HG03045 (cell line): Measurements from ENCODE around the gene LSP1.

Experiments
- ATAC-seq: cut with Tn5 transposase; IDR thresholded peaks from one replicate; pipeline ENCODE4 v1.9.1; 2021; ENCODE audit warnings: mild to moderate bottlenecking, moderate library complexity; ENCODE audit not compliant: unreplicated experiment

The LSP1 gene

GRCh38 chr11:1926156-1927025 lies 73.5 kb downstream of the LSP1 start:
- ATAC-seq: no peak

GRCh38 chr11:1927026-1927847 lies 74.4 kb downstream of the LSP1 start:
- ATAC-seq: no peak

DNA sequence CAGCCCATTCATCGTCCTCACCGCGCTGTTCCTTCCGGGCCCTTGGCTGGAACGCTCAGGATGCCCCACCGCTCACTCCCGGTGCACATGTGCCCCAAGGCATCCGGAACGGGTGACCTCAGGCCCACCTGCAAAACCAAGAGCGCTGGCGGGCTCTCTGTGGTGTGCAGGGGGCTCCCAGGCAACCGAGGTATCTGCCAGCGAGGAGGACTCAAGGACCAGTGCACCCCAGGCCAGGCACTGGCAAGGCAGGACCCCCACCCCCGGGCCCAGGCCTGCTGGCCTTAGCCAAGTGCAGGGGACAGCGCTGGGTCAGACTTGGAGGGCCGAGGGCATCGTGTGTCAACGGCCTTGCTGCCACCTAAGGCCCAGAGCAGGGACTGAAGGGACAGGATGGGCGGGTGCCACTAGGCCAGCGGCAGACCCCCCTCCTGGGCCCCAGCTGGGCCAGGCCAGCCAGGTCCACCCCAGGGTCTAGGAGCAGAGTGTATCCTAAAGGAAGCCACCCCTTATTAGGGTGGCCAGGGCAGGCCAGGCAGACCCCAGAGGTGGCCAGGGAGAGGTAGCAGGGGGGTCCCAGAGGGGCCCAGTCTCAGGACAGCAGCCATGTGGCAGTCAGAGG lies 75.1 kb downstream of the LSP1 start:
- ATAC-seq: no peak

DNA sequence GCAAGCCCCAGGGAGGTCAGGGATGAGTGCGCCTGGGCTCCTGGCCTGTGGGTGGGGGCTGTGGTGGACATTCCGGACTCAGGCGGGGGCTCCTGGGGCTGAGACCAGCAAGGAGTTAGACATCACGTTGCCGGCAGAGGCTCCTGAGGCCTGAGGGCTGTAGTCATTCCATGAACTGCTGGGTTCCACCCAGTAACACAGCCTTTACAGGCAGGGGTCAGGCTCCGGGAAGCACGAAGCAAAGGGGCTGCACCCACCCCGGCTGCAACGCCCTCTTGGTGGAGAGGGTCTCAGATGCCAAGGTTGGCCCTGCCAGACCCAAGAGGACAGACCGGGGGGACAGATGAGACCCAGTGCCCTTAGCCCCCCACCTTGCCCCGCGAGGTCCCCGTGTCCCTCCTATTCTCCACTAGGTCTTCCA lies 75.6 kb downstream of the LSP1 start:
- no peak for ATAC-seq

GRCh38 chr11:1928891-1929541 lies 76.1 kb downstream of the LSP1 start:
- no peak for ATAC-seq

DNA sequence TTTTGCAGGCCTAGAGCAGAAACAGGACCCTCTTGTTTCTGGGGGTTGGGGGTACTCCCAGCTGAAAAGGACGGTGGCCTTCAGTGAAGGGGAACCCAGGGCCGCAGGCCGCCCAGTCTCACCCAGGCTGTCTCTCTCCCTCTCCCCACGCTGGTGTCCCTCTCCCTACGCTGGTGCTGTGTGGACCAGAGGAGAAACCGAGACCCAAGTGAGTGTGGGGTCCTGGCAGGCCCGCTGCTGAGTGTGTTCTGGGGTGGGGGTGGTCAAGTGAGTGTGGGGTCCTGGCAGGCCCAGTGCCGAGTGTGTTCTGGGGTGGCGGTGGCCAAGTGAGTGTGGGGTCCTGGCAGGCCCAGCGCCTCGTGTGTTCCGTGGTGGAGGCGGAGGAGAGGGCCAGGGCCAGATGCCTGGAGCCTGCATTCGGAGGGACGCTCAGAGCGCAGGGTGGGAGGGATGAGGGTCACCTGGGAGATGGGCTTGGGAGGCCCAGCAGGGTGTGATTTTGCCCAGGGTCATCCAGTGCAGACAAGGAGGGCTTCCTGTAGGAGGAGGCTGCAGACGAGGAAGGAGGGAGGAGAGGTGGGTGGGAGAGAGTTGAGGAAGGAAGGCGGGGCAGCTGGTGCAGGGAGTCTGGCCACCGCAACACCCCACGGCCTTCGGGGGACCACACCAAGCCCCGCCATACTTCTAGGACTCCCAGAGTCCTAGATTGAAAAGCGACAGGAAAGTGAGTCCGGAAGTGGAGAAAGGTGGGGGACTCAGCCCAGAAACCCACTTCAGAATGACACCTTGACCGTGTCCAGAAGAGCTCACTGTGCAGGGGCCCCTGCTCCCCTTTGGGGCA lies 77.0 kb downstream of the LSP1 start:
- ATAC-seq: no peak

GRCh38 chr11:1930462-1930830 lies 77.6 kb downstream of the LSP1 start:
- ATAC-seq: no peak

GRCh38 chr11:1931341-1932104 lies 78.6 kb downstream of the LSP1 start:
- no peak for ATAC-seq

DNA sequence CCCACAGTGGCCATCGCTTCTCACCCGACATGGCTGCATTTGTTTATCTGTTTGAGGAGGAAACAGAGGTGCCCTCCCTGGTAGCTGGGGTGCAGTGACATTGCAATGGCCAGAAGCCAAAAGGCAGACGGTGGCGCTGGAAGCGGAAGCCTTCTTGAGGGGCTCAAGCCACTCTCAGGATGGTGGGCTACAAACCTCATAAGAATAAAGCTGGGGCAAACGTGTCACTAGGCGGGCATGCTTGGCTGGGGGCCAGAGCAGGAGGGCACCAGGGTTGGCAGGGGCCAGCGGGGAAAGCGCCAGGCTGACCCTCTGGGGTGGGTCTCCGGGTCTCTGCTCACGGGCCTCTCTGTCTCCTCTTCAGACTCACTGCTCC lies 79.2 kb downstream of the LSP1 start:
- ATAC-seq: no peak

DNA sequence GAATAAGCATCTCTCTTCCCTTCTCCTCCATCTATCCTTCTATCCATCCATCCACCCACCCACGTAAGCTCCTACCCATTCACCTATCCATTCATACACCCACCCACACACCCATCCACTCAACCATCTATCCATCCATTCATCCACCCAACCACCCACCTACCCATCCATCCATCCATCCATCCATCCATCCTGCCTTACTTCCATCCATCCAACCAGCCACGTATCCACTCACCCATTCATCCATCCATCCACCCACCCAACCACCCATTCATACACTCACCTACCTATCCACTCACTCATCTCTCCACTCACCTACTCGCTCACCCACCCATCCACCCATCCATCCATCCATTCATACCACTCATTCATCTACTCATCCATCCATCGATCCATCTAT lies 79.8 kb downstream of the LSP1 start:
- no peak for ATAC-seq

GRCh38 chr11:1933416-1934334 lies 80.8 kb downstream of the LSP1 start:
- no peak for ATAC-seq

DNA sequence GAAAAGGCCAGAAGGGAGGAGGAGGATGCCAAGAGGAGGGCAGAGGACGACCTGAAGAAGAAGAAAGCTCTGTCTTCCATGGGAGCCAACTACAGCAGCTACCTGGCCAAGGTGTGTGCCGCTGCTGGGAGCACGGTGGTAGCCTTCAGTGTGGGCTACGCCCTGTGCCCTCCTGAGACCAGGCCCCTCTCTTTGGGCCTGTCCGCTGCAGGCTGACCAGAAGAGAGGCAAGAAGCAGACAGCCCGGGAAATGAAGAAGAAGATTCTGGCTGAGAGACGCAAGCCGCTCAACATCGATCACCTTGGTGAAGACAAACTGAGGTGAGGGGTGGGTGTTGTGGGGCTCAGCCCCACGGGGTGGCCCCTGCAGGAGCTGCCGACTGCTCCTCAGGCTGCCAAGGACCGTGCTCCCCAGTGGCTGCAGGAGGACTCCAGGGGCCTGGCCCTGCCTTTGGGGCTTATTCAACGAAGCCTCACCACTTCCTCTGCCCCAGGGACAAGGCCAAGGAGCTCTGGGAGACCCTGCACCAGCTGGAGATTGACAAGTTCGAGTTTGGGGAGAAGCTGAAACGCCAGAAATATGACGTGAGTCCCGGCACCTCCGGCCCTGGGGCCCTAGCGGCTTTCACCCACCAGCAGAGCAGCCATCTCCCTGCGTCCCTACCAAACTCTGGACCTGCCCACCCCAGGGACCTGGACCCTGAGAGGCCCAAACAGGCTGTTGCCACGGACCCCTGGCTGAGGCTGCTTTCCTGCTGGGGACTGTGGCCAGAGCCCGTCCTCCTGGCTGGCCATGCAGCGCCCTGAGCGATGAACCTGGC lies 81.7 kb downstream of the LSP1 start:
- ATAC-seq: no peak

GRCh38 chr11:1935156-1936071 lies 82.5 kb downstream of the LSP1 start:
- no peak for ATAC-seq

GRCh38 chr11:1936072-1936780 lies 83.3 kb downstream of the LSP1 start:
- ATAC-seq: no peak

DNA sequence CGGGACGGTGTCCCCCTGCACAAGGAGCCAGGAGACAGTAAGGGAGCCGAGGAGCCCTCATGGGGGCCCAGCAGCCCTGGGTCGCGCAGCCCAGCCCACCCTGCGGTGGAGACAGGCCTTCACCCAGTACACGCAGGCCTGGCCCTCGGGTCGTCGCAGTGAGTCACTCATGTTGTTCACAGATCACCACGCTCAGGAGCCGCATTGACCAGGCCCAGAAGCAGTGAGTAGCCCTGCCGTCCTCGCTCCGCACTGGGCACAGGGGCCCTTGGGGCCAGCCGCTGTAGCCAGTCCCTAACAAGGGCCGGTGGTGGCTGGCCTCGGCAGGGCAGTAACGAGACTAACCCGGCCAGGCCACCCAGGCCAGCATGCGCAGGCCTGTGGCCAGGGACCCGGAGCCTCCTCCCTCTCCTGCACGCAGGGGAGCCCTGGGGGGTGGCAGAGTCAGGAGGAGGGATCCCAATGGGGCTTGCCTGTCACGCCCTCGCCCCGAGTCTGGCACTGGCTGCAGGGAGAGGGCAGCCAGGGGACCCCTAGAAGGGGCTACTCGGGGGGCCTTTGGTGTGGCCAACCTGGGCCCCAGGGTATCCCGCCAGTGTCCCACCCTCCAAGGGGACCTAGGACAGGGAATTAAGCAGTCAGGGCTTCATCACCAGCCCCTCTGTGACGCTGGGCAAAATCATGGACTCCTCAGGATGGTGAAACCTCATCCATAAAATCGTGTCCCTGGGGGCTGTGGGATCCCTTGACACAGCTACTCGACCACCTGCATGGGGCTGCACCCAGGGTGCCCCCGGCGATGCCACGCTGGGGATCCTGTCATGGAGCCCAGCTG lies 84.1 kb downstream of the LSP1 start:
- no peak for ATAC-seq
